ENCODE results near the gene CEMIP.

GRCh38 chr15:80852676-80853075 is 73.5 kb downstream of the CEMIP start:
- TF ChIP-seq CTCF (IDR thresholded peaks at IDR 0.05; ENCODE audit: poor library complexity) = no peak
- TF ChIP-seq EZH2phosphoT487 (IDR thresholded peaks at IDR 0.05; ENCODE audit: low read depth, severe bottlenecking, unreplicated experiment) = no peak
